MG63 (cell line): ENCODE results near the gene SLAMF8. TPM values are rescaled to one million over a fixed set of nuclear protein-coding genes. Genes with fewer than 3 reads are reported as not detected.

ENCODE experiments used
- DNase-seq: peaks from one replicate; pipeline ENCODE4 v3.0.0-alpha.2; 2020
- H3K27me3 ChIP-seq: fragments of 250-450 bp; sonication (Bioruptor Pico); 2 replicates; pipeline ENCODE4 v1.5.1; 2020; ENCODE audit warnings: mild to moderate bottlenecking, moderate library complexity
- H3K36me3 ChIP-seq: fragments of 250-450 bp; sonication (Bioruptor Pico); 2 replicates; pipeline ENCODE4 v1.5.1; 2020; ENCODE audit warnings: mild to moderate bottlenecking, moderate library complexity
- H3K4me3 ChIP-seq: fragments of 250-450 bp; sonication (Bioruptor Pico); 2 replicates; pipeline ENCODE4 v1.5.1; 2020; ENCODE audit warnings: mild to moderate bottlenecking, moderate library complexity
- H3K9me3 ChIP-seq: fragments of 250-450 bp; sonication (Bioruptor Pico); 2 replicates; pipeline ENCODE4 v1.5.1; 2020; ENCODE audit warnings: mild to moderate bottlenecking, moderate library complexity
- total RNA-seq: library from RNA; depleted of rRNA; stranded (reverse); fragments of >200 nt; shearing (Covaris generic); gene quantifications from 2 replicates; pipeline ENCODE4 v1.2.3, GENCODE V29; 2014; ENCODE audit warnings: low replicate concordance

SLAMF8 gene
- total RNA-seq, 1 experiment from 2014 or later: not detected

DNA sequence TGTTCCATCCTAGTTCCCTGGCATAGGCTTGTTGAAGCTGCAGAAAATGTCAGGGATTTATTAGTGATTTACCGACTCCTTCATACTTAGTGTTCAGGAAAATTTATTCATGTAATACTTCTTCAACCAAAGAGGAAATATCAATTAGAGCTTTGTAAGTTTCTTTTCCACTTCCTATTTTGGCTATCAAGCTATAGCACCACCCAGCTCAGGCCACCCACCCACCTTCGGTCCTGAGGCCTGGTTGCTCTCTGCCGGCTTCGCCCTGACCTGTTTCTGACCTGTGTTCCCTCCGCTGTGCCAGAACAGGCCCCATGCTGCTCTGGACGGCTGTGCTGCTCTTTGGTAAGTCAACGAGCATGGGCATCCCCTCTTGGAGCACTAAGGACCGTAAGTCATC lies 24.6 kb upstream of the SLAMF8 start, which contains the start of gene FCRL6:
FCRL6 (plus strand) TSS at position 250 of the 400 bp plus-strand sequence; CDS start at position 315, 65 bp downstream.
- H3K36me3 ChIP-seq: no peaks in the 10 kb centered on the region
- H3K4me3 ChIP-seq: no peak within 1 kb of the TSS
- H3K27me3 ChIP-seq: peaks cover 6% of the 10 kb centered on the region
- no peak for DNase-seq
- H3K9me3 ChIP-seq: no peaks in the 10 kb centered on the region

DNA sequence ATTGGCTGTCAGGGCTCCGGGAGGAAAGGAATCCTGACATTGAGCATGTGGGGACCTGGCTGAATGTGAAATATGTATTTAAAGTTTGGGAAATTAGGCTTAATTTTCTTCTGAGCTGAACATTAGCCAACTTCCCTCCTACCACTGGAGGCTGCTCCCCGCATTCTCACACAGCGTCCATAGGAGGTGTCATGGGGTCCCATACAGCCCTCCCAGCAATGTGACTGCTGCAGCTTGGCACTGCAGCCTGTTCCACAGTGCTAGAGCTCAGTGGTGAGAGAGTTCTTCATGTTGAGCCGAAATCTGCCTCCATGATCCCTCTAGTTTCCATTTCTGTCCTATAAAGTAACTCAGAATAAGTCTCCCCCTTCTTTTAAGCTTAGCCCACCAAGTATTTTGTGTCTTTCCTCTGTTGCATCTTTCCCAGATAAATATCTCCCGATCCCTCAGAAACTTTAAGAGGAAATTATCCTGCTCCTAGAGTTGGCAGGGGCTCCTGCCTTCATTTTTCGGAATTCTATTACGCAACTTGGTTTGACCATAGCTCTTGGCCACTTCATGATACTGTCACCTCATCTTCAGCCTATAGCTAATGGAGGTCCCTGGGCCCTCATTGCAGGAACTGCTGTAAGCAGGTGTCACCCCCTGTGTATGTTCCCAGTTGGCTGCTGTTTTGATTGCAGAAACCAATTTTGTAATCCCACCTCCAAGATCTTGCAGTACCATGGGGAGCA lies 22.6 kb upstream of the SLAMF8 start:
- H3K4me3 ChIP-seq: no peak overlapping the region
- H3K36me3 ChIP-seq: no peaks in the 10 kb centered on the region
- no peaks in the 10 kb centered on the region for H3K9me3 ChIP-seq
- DNase-seq: no peak
- H3K27me3 ChIP-seq: no peaks in the 10 kb centered on the region

DNA sequence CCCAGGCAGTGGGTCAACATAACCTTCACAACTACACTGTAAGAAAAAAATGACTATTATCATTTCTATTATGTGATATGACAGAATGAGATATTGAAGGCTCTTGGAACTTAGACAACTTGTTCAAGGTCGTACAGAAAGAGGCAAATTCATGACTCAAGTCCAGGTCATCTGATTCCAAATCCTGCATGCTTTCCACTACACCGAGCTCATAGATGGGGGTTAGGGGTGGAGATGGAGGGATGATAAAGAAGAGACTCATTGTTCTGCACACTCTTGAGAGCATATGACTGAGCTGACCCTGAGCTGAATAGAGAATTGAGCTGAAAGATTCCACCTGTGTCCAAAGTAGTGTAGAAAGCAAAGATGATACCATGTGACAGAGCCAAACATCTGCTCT lies 21.7 kb upstream of the SLAMF8 start:
- Histone ChIP-seq H3K9me3 (no peaks in the 10 kb centered on the region), H3K36me3 (no peaks in the 10 kb centered on the region), H3K27me3 (no peaks in the 10 kb centered on the region), H3K4me3 (no peak overlapping the region)
- DNase-seq: no peak

DNA sequence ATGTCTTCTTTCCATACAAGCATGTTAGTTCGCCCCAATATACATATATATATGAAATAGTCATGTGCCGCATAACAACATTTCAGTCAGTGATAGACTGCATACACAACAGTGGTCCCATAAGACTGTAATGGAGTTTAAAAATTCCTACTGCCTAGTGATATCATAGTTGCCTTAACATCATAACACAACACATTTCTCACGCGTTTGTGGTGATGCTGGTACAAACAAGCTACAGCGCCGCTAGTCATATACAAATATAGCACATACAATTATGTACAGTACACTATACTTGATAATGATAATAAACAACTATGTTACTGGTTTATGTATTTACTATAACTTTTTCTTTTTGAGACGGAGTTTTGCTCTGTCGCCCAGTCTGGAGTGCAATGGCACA lies 10.7 kb upstream of the SLAMF8 start:
- no peak for DNase-seq
- no peak overlapping the region for H3K4me3 ChIP-seq
- no peaks in the 10 kb centered on the region for H3K36me3 ChIP-seq
- H3K9me3 ChIP-seq: no peaks in the 10 kb centered on the region
- no peaks in the 10 kb centered on the region for H3K27me3 ChIP-seq

DNA sequence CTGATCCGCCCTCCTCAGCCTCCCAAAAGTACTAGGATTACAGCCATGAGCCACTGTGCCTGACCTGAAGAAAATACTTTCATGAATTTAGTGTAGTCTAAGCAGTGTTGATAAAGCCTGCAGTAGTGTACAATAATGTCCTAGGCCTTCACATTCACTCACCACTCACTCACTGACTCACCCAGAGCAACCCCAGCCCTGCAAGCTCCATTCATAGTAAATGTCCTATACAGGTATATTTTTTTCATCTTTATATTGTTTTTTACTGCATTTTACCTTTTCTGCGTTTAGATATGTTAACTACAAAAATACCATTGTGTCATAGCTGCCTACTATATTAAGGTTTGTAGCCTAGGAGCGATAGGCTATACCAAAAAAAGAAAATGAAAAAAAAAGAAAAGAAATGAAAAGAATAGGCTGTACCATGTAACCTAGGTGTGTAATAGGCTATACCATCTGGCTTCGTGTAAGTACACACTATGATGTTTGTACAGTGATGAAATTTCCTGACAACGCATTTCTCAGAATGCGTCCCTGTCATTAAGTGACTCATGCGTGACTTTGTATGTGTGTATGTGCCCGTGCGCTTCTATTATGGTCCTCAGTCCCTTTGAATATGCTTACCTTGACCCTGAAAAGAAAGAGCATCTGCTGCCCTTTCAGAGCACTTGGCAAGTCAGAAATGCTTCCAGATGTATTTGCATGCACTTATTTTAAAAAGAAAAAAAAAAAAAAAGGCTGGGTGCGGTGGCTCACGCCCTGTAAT lies 9.2 kb upstream of the SLAMF8 start:
- DNase-seq: no peak
- Histone ChIP-seq H3K27me3 (0 out of 2 replicates have a peak, but pooled peaks cover 2% of the 10 kb centered on the region), H3K9me3 (no peaks in the 10 kb centered on the region), H3K4me3 (no peak overlapping the region), H3K36me3 (no peaks in the 10 kb centered on the region)

DNA sequence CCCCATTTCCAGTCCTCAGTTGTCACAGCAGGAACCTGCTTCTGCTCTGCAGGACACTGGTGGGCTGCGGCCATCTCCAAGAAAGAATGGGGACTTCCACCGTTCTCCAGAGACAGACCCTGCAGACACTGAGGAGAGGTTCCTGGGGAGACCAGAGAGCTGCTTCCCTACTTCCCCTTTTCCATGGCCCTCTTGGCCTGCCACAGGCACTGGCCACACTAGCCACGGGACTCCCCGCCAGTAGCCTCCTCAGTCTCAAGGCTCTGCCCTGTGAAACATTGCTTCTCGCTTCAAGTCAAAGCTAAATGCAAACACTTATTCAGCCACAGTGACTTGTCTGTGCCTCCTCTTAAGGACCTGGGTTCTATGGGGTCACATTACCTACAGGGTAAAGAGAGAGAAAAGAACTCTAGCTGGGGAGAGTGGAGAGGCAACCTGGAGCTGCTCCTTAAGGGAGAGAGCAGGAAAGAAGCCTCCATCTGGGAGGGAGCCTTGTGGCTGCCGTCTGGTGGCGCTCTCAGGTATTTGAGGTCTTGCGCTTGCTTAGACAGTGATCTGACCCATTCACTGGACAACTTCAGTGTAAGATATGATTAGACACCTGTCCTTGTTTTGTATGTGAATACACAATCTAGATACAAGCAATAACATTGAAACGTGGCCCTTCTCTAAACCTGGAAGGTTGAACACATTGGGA lies 5.4 kb upstream of the SLAMF8 start:
- no peak overlapping the region for H3K4me3 ChIP-seq
- DNase-seq: peak; percentile 48
- no peaks in the 10 kb centered on the region for H3K36me3 ChIP-seq
- 0 out of 2 replicates have a peak, but pooled peaks cover 2% of the 10 kb centered on the region for H3K27me3 ChIP-seq
- no peaks in the 10 kb centered on the region for H3K9me3 ChIP-seq

DNA sequence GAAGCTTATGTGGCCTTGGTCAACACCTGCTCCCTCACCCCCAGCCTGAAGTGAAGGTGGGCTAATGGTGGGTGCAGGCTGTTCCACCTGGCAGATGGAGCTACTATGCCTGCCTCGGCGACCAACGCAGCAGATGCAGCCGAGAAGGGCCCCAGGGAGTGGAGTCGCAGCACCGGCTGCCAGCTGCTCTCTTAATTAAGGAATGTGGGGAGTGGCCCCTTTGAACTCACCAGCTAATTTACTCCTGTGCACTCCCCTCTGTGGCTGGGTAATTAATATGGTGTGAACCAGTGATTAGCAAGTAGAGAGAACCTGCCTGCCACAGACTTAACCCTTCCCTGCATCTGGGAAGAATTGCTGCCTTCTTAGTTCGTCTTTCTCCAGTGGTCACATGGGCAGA lies 3.3 kb upstream of the SLAMF8 start:
- Histone ChIP-seq H3K9me3 (no peaks in the 10 kb centered on the region), H3K36me3 (no peaks in the 10 kb centered on the region), H3K27me3 (0 out of 2 replicates have a peak, but pooled peaks cover 2% of the 10 kb centered on the region), H3K4me3 (no peak overlapping the region)
- DNase-seq: no peak

DNA sequence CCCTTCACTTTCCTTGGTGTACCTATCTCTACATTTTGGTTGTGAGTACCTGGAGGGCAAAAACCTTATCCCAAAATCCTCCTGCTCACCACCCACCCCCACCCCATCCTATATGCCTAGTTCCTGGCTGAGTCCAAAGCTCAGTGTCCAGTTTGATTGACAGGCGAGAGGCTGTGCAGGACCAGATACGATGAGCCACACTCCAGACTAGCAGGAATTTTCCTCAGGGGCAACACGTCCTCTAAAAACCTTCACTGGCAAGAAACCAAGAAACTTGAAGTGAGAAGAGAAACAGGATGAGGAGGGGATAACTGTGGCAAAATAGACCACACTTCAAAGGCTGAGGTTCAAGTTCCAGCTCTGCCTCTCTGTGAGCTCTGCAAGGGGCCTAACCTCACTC lies 1.1 kb upstream of the SLAMF8 start:
- no peaks in the 10 kb centered on the region for H3K9me3 ChIP-seq
- no peak for DNase-seq
- 0 out of 2 replicates have a peak, but pooled peaks cover 2% of the 10 kb centered on the region for H3K27me3 ChIP-seq
- no peaks in the 10 kb centered on the region for H3K36me3 ChIP-seq
- H3K4me3 ChIP-seq: no peak overlapping the region

DNA sequence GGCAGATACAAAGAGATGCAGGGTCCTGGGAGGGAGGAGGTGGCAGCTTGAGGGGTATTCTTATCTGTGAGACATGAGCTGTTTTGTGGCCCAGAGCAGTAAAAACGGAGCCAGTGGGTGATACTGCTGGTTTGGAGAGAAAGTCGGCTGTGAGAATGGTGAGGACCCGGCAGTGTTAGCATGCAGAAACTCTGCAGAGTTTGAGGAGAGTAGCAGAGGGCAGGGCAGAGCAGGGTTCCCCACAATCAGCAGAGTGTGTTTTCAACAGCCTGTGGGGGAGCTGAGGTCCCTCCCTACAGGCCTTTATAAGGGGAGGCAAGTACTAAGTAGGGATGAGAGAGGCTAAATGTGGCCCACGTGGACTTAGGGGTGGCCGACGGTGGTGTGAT lies 423 bp downstream of the SLAMF8 start:
- no peak for DNase-seq
- Histone ChIP-seq H3K36me3 (no peaks in the 10 kb centered on the region), H3K27me3 (0 out of 2 replicates have a peak, but pooled peaks cover under 1% of the 10 kb centered on the region), H3K4me3 (no peak overlapping the region), H3K9me3 (no peaks in the 10 kb centered on the region)

DNA sequence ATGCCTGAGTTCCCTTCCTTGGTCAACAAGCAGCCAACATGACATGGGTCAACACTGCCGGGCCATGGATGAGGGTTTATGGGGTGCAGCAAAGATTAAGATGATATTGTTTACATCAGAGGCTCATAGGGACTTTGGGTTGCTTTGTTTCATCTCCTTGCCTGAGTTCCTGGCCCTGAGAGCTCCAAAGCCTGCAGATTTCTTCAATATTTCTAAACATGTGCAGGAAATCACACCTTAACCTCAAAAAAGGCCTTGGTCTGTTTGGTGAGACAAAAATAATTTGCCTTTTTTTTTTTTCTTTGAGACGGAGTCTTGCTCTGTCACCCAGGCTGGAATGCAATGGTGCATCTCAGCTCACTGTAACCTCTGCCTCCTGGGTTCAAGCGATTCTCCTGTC lies 876 bp downstream of the SLAMF8 start:
- no peak overlapping the region for H3K4me3 ChIP-seq
- DNase-seq: no peak
- H3K9me3 ChIP-seq: no peaks in the 10 kb centered on the region
- no peaks in the 10 kb centered on the region for H3K36me3 ChIP-seq
- no peaks in the 10 kb centered on the region for H3K27me3 ChIP-seq

DNA sequence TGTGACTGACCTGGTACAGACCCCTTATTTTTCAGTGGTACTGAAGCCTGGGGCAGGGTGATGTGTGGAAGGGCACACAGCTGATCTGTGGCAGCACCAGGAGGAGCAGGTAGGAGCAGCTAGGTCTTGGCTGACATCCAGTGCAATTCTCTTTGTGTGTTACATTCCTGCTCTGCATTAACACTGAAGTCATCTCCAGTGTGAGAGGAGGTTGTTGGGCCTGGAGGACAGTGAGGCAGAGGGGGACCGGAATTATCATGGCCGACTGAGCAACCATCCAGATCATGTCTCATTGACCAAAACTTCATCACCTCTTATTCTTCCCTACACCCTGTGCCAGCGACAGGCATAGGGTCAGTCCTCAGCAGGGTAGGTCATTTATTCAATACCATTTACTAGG lies 1.5 kb downstream of the SLAMF8 start:
- no peak overlapping the region for H3K4me3 ChIP-seq
- no peaks in the 10 kb centered on the region for H3K27me3 ChIP-seq
- no peaks in the 10 kb centered on the region for H3K36me3 ChIP-seq
- no peaks in the 10 kb centered on the region for H3K9me3 ChIP-seq
- no peak for DNase-seq

DNA sequence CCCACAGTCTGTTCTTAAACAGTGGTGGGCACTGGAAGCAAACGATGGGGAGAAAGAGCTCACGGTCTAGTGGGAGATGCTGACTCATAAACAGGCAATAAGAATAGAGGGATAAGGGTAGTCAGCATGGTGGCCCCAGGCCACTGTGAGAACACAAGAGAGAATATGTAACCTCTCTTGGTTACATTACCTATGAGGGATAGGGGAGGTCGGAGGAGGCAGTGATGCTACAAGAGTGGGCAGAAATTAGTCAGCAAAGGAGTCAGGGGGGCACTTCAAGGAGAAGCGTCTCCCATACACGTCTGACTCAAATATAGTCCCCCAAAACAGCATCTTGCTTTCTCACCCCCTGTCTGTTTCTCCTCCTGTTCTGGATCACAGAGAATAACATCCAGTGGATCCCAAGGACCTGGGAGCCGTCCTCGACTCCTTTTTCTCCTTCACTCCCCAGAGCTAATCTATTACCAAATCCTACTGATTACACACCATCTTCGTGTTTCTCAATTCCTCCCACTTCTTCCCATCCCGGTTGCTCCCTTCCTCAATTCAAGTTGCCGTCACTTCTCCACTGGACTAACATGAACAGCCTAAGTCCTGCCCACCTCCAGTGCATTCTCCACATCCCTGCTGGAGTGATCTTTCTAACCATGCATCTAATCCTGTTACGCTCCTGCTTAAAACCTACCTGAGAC lies 2.1 kb downstream of the SLAMF8 start:
- H3K36me3 ChIP-seq: no peaks in the 10 kb centered on the region
- DNase-seq: no peak
- H3K4me3 ChIP-seq: no peak overlapping the region
- no peaks in the 10 kb centered on the region for H3K27me3 ChIP-seq
- H3K9me3 ChIP-seq: no peaks in the 10 kb centered on the region

DNA sequence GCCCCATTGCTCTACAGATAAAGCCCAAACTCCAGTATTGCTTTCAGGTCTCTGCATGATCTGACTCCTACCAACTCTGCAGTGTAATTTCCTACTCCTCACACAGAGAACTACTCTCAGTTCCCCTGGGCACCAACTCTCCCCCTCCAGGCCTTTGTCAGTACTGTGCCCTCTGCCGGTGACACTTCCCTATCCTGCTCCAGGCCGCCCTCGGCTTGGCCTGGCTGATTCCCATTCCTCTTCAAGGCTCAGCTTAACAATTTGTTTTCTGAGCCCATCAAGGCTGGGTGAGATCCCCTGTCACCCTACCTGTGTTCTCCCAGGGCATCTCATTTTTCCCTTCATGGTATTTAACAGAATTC lies 2.6 kb downstream of the SLAMF8 start:
- no peak for DNase-seq
- Histone ChIP-seq H3K9me3 (no peaks in the 10 kb centered on the region), H3K36me3 (no peaks in the 10 kb centered on the region), H3K27me3 (no peaks in the 10 kb centered on the region), H3K4me3 (no peak overlapping the region)

DNA sequence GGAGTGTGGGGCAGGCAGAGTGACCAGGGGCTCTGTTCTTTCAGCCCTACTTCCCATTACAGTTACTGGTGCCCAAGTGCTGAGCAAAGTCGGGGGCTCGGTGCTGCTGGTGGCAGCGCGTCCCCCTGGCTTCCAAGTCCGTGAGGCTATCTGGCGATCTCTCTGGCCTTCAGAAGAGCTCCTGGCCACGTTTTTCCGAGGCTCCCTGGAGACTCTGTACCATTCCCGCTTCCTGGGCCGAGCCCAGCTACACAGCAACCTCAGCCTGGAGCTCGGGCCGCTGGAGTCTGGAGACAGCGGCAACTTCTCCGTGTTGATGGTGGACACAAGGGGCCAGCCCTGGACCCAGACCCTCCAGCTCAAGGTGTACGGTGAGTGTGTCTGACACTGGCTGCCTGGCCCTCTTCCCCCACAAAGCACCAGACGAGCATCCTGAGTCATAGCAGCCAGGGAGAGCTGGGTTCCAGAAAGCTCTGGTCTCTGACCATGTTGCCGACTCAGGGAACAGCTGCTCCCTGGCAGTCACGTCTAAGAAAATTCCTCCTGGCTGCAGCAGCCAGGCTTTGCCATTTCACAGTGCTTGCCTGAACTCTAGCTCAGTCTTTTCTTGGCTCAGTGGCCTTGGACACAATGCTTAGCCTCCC lies 3.3 kb downstream of the SLAMF8 start:
- Histone ChIP-seq H3K9me3 (no peaks in the 10 kb centered on the region), H3K27me3 (no peaks in the 10 kb centered on the region), H3K36me3 (no peaks in the 10 kb centered on the region), H3K4me3 (no peak overlapping the region)
- DNase-seq: peak; percentile 88

DNA sequence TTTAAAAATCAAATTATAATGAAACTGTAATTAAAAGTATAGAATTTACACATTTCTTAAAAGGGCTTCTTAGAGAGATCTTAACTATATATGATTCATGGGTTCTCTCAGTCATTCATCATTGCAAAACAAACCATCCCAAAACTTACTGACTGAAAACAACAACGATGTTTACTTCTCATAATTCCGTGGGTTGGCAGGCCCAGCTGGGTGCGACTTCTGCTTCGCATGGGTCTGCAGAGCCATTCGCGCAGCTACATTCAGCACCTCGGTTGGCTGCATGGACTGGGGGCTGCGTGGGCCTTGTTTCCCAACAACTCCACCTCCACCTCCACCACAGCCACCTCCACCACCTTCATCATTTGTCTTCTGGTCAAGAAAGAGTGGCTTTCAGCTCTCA lies 4.0 kb downstream of the SLAMF8 start:
- Histone ChIP-seq H3K27me3 (no peaks in the 10 kb centered on the region), H3K9me3 (no peaks in the 10 kb centered on the region), H3K36me3 (no peaks in the 10 kb centered on the region), H3K4me3 (no peak overlapping the region)
- no peak for DNase-seq

DNA sequence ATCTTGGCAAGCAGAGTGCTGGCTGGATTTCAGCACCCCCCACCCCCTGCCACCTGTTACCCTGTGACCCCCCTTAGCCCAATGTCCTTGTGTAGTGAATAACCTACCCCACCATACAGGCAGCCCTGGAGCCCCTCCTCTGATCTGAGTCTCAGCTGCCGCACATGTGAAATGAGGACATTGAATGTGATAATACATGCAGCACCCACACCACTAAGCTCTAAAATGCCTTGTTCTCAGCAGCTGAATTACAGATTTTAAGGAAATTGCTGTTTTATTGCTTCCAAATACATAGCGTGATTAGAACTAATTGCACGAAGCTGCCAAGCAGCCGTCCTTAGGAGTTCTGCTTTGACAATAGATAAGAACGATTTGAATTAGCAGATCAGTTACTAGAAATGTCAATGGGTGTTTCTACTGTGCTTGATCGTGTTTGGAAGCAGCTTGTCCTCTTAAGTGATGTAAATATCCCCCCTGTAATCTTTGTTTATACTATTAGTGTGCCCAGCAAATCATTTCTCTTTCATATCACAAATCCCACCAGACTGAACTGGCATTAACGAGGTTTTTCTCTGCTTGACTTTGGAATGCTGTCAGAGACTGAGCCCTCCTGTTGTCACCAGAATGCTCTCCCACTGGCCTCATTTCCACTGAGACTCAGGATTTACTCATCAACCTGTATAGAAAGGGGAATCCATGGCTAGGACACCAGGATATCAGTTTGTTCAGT lies 4.9 kb downstream of the SLAMF8 start:
- Histone ChIP-seq H3K36me3 (no peaks in the 10 kb centered on the region), H3K4me3 (no peak overlapping the region), H3K27me3 (no peaks in the 10 kb centered on the region), H3K9me3 (no peaks in the 10 kb centered on the region)
- DNase-seq: no peak
